Lung (tissue), 12 donors: Measurements from ENCODE around the gene CLK2. TPM values are rescaled to one million over a fixed set of nuclear protein-coding genes. Genes with fewer than 3 reads are reported as not detected.

ENCODE experiments used
- ATAC-seq: fragments of 200-7000 bp; cut with Tn5 transposase; one replicate; pipeline ENCODE4 v1.9.1; 2020; ENCODE audit warnings: moderate number of reproducible peaks; ENCODE audit not compliant: insufficient read depth, low FRiP score
- DNase-seq, 3 donors: peaks; one replicate each; pipeline ENCODE4 v3.0.0-alpha.2; 2013 to 2017
- H3K27ac ChIP-seq, 2 donors: one replicate each; pipeline ENCODE4 v1.5.1; 2013; ENCODE audit warnings: mild to moderate bottlenecking in 2 of 2, moderate library complexity in 2 of 2, control low read depth in 1 of 2, inconsistent platforms in 1 of 2, low read depth in 1 of 2, low read length in 1 of 2
- H3K27me3 ChIP-seq, 3 donors: one replicate each; pipeline ENCODE4 v1.5.1; 2013; ENCODE audit warnings: low read length in 2 of 3; ENCODE audit not compliant: control insufficient read depth in 3 of 3, insufficient read depth in 3 of 3
- H3K36me3 ChIP-seq, 4 donors: one replicate each; pipeline ENCODE4 v1.5.1; 2013; ENCODE audit warnings: low read length in 4 of 4, mild to moderate bottlenecking in 1 of 4, moderate library complexity in 1 of 4; ENCODE audit not compliant: control insufficient read depth in 4 of 4, insufficient read depth in 4 of 4
- H3K4me1 ChIP-seq, 5 donors: one replicate each; pipeline ENCODE4 v1.5.1; 2013; ENCODE audit warnings: low read length in 5 of 5, mild to moderate bottlenecking in 2 of 5, moderate library complexity in 1 of 5; ENCODE audit not compliant: control insufficient read depth in 5 of 5, insufficient read depth in 5 of 5
- H3K4me3 ChIP-seq: one replicate; pipeline ENCODE4 v1.5.1; 2013; ENCODE audit warnings: mild to moderate bottlenecking, control low read depth, moderate library complexity
- H3K9ac ChIP-seq, 2 donors: one replicate each; pipeline ENCODE4 v1.5.1; 2013; ENCODE audit warnings: low read length in 2 of 2, control low read depth in 1 of 2; ENCODE audit not compliant: insufficient read depth in 1 of 2
- H3K9me3 ChIP-seq, 4 donors: one replicate each; pipeline ENCODE4 v1.5.1; 2013; ENCODE audit warnings: low read length in 3 of 4, mild to moderate bottlenecking in 1 of 4, moderate library complexity in 1 of 4; ENCODE audit not compliant: control insufficient read depth in 4 of 4, insufficient read depth in 3 of 4
- CTCF ChIP-seq: IDR thresholded peaks from 2 replicates; pipeline ENCODE4 v1.5.1; 2012; ENCODE audit warnings: mild to moderate bottlenecking; ENCODE audit errors: control extremely low read depth, extremely low read depth
- WGBS, 2 donors: extraction: QIAGEN DNeasy Blood & Tissue Kit; methylation state at CpG; one replicate each; pipeline ENCODE4 v1.1.7; 2013; 5-methylcytosine and 5-hydroxymethylcytosine counted together
- polyA plus RNA-seq, 2 donors: library from polyadenylated mRNA; stranded (reverse); fragments of 200-250 nt; gene quantifications; one replicate each; pipeline ENCODE4 v1.2.1, GENCODE V29; 2013
- total RNA-seq, 2 donors: library from RNA; depleted of rRNA in 1 of 2; stranded (reverse); fragments of >200 nt in 1 of 2; gene quantifications; one replicate each; pipeline ENCODE4 v1.2.1, GENCODE V29; 2014 to 2021
- donor health status: control.
- donor health status: control.
- donor health status: Bipolar disorder and iron deficiency.
- donor health status: healthy.
- donor health status: DM: yes; HTN: yes; CAD: no.

Gene CLK2
- total and polyA plus RNA-seq, 4 donors = 41.1 to 56.5 (median 54.2) TPM

GRCh38 chr1:155308493-155309422, 35.5 kb upstream of the CLK2 start, which contains the start of gene FDPS:
FDPS (plus strand) TSS chr1:155308866; CDS start chr1:155309790, 924 bp downstream.
- Histone ChIP-seq H3K9ac (peak within 1 kb of the TSS; percentile 86 to 90), H3K9me3 (no peaks in the 10 kb centered on the region), H3K27ac (peak within 1 kb of the TSS; percentile 90), H3K27me3 (no peaks in the 10 kb centered on the region), H3K4me1 (peaks cover 0 to 13% (median 3%) of the 10 kb centered on the region in 5 donors), H3K36me3 (peaks cover 0 to 13% (median 6%) of the 10 kb centered on the region in 4 donors), H3K4me3 (peak within 1 kb of the TSS; percentile 85)
- no peak for TF ChIP-seq CTCF
- WGBS, 2 donors = 0% methylated on average over 51 of the region's 51 CpGs
- DNase-seq (peak; percentile 100), ATAC-seq (peak; percentile 99)

GRCh38 chr1:155307247-155307740, 34.0 kb upstream of the CLK2 start:
- peaks cover 0 to 13% (median 3%) of the 10 kb centered on the region in 5 donors for H3K4me1 ChIP-seq
- no peak overlapping the region for H3K27ac ChIP-seq
- ATAC-seq (no peak), DNase-seq (peak in 2 of 3 donors; percentile 73 to 75)
- WGBS, 2 donors = 59 to 60% methylated on average over 6 of the region's 6 CpGs
- no peak overlapping the region for H3K4me3 ChIP-seq
- no peaks in the 10 kb centered on the region for H3K27me3 ChIP-seq
- no peaks in the 10 kb centered on the region for H3K9me3 ChIP-seq
- TF ChIP-seq CTCF = no peak
- no peak overlapping the region for H3K9ac ChIP-seq
- peaks cover 0 to 6% (median 2%) of the 10 kb centered on the region in 4 donors for H3K36me3 ChIP-seq

GRCh38 chr1:155305881-155306391, 32.6 kb upstream of the CLK2 start:
- Histone ChIP-seq H3K4me3 (no peak overlapping the region), H3K4me1 (peaks cover 0 to 13% (median 3%) of the 10 kb centered on the region in 5 donors), H3K27ac (no peak overlapping the region), H3K9me3 (no peaks in the 10 kb centered on the region), H3K36me3 (peaks cover 0 to 4% (median 0%) of the 10 kb centered on the region in 4 donors), H3K27me3 (no peaks in the 10 kb centered on the region), H3K9ac (no peak overlapping the region)
- no peak for TF ChIP-seq CTCF
- ATAC-seq (no peak), DNase-seq (no peak)
- 85 to 93% methylated on average over 7 of the region's 7 CpGs for WGBS, 2 donors
